Fibroblast of lung (primary cell): Measurements from ENCODE around the gene LPXN. TPM values are rescaled to one million over a fixed set of nuclear protein-coding genes. Genes with fewer than 3 reads are reported as not detected.

ENCODE experiments used
- DNase-seq, 2 donors: peaks; one replicate each; pipeline versions ENCODE4 v3.0.0 to v3.0.0-alpha.2; 2010; ENCODE audit warnings: low read depth in 2 of 2
- H2AFZ ChIP-seq: 2 replicates; pipeline ENCODE4 v1.5.1; 2012; ENCODE audit warnings: low read length, control low read depth, inconsistent platforms
- H3K27ac ChIP-seq: 2 replicates; pipeline ENCODE4 v1.5.1; 2011; ENCODE audit warnings: low read length, control low read depth; ENCODE audit not compliant: insufficient read depth
- H3K27me3 ChIP-seq: 2 replicates; pipeline ENCODE4 v1.5.1; 2011; ENCODE audit warnings: mild to moderate bottlenecking, low read length; ENCODE audit not compliant: control insufficient read depth, insufficient read depth
- H3K36me3 ChIP-seq: 2 replicates; pipeline ENCODE4 v1.5.1; 2011; ENCODE audit warnings: low read length; ENCODE audit not compliant: control insufficient read depth, insufficient read depth
- H3K4me1 ChIP-seq: 2 replicates; pipeline ENCODE4 v1.5.1; 2011; ENCODE audit warnings: low read length; ENCODE audit not compliant: control insufficient read depth, insufficient read depth; ENCODE audit errors: extremely low read depth
- H3K4me2 ChIP-seq: 2 replicates; pipeline ENCODE4 v1.5.1; 2011; ENCODE audit warnings: low read length, control low read depth; ENCODE audit not compliant: insufficient read depth; ENCODE audit errors: extremely low read depth
- H3K4me3 ChIP-seq, 4 experiments: fragments of 200-600 bp in 1 of 4; sonication (generic) in 1 of 4; replicated peaks in 1 of 4; 2 replicates each; pipeline ENCODE4 v1.5.1; 2011 to 2016; ENCODE audit warnings: low read length in 4 of 4, low read depth in 3 of 4, mild to moderate bottlenecking in 3 of 4, control low read depth in 2 of 4, inconsistent platforms in 1 of 4, mixed read lengths in 1 of 4; ENCODE audit not compliant: insufficient read depth in 1 of 4; ENCODE audit errors: control extremely low read depth in 1 of 4
- H3K79me2 ChIP-seq: 2 replicates; pipeline ENCODE4 v1.5.1; 2012; ENCODE audit warnings: mild to moderate bottlenecking, low read length, inconsistent platforms; ENCODE audit not compliant: control insufficient read depth, insufficient read depth
- H3K9ac ChIP-seq: 2 replicates; pipeline ENCODE4 v1.5.1; 2011; ENCODE audit warnings: mild to moderate bottlenecking, low read length, control low read depth; ENCODE audit not compliant: insufficient read depth
- H3K9me3 ChIP-seq: 2 replicates; pipeline ENCODE4 v1.5.1; 2012; ENCODE audit warnings: low read depth, low read length; ENCODE audit not compliant: control insufficient read depth, insufficient read depth
- H4K20me1 ChIP-seq: 2 replicates; pipeline ENCODE4 v1.5.1; 2011; ENCODE audit warnings: low read length; ENCODE audit not compliant: control insufficient read depth, insufficient read depth; ENCODE audit errors: extremely low read depth
- CTCF ChIP-seq, 2 donors: IDR thresholded peaks in 1 of 2; conservative IDR thresholded peaks in 1 of 2; 1 replicate in 1 of 2; 2 replicates in 1 of 2; pipeline ENCODE4 v1.5.1; 2011 to 2012; ENCODE audit warnings: low read length in 2 of 2, control low read depth in 1 of 2, inconsistent platforms in 1 of 2, low read depth in 1 of 2, mild to moderate bottlenecking in 1 of 2
- EZH2 ChIP-seq: IDR thresholded peaks from 2 replicates; pipeline ENCODE4 v1.5.1; 2012; ENCODE audit warnings: low read length, control low read depth, mild to moderate bottlenecking; ENCODE audit errors: missing control alignments
- polyA plus RNA-seq, 2 donors: library from polyadenylated mRNA; depleted of rRNA in 1 of 2; stranded (reverse) in 1 of 2; unstranded in 1 of 2; fragments of >200 nt; gene quantifications; 2 replicates each; pipeline ENCODE4 v1.2.1, GENCODE V29; 2011 to 2012; ENCODE audit warnings: missing spikeins in 1 of 2
- total RNA-seq: library from RNA; depleted of rRNA; stranded (reverse); fragments of >200 nt; gene quantifications from 2 replicates; pipeline ENCODE4 v1.2.1, GENCODE V29; 2014

LPXN gene
- total and polyA plus RNA-seq, 2 donors (not counting 1 experiment from before 2014, with no cell fraction given) = 8.6 to 9.2 TPM

- Histone ChIP-seq H3K36me3 (no peaks in the 10 kb centered on the region), H3K9ac (no peak overlapping the region), H3K79me2 (no peaks in the 10 kb centered on the region), H3K4me1 (no peaks in the 10 kb centered on the region), H3K27ac (no peak overlapping the region), H3K27me3 (no peaks in the 10 kb centered on the region), H3K4me3 (no peak overlapping the region), H3K4me2 (no peak overlapping the region), H2AFZ (no peak overlapping the region), H4K20me1 (no peaks in the 10 kb centered on the region), H3K9me3 (no peaks in the 10 kb centered on the region)
- TF ChIP-seq CTCF (conservative IDR thresholded peaks at IDR 0.05 in 1 of 2, IDR thresholded peaks at IDR 0.05 in 1 of 2; ENCODE audit: low read depth in 1 of 2, low read length in 2 of 2) = no peak
- TF ChIP-seq EZH2 = no peak
- DNase-seq = no peak
Measured at GRCh38 chr11:58507355-58507754, 68.3 kb downstream of the LPXN start.

- Histone ChIP-seq H3K4me1 (no peaks in the 10 kb centered on the region), H3K4me3 (no peak overlapping the region), H3K27me3 (no peaks in the 10 kb centered on the region), H3K9ac (no peak overlapping the region), H2AFZ (no peak overlapping the region), H3K79me2 (no peaks in the 10 kb centered on the region), H4K20me1 (no peaks in the 10 kb centered on the region), H3K9me3 (no peaks in the 10 kb centered on the region), H3K36me3 (no peaks in the 10 kb centered on the region), H3K4me2 (no peak overlapping the region), H3K27ac (no peak overlapping the region)
- no peak for DNase-seq
- TF ChIP-seq CTCF (conservative IDR thresholded peaks at IDR 0.05 in 1 of 2, IDR thresholded peaks at IDR 0.05 in 1 of 2; ENCODE audit: low read depth in 1 of 2, low read length in 2 of 2) = no peak
- no peak for TF ChIP-seq EZH2
Measured at GRCh38 chr11:58506935-58507334, 68.7 kb downstream of the LPXN start.

DNA sequence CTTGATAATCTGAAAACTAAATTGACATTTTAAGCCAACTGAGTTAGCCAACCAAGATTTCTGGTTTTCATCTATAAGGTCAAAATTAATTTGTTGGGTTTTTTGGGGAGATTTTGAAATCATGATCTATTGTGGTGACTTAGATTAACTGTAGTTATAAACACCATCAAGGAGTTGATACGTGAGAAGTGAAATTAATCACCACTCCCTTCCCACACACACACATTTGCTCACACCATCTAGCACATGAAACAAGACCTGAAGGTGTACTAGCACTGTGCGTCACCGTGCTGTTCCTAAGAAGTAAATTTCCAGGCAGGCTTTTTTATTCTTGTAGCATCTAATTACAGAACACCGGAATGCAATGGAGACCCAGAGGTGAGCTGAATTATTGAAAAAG is 69.8 kb downstream of the LPXN start:
- H3K36me3 ChIP-seq = no peaks in the 10 kb centered on the region
- H3K27ac ChIP-seq = no peak overlapping the region
- no peaks in the 10 kb centered on the region for H3K27me3 ChIP-seq
- H3K9me3 ChIP-seq = no peaks in the 10 kb centered on the region
- no peak overlapping the region for H2AFZ ChIP-seq
- no peak overlapping the region for H3K9ac ChIP-seq
- no peaks in the 10 kb centered on the region for H3K79me2 ChIP-seq
- no peaks in the 10 kb centered on the region for H3K4me1 ChIP-seq
- DNase-seq = no peak
- TF ChIP-seq EZH2 = no peak
- TF ChIP-seq CTCF (conservative IDR thresholded peaks at IDR 0.05 in 1 of 2, IDR thresholded peaks at IDR 0.05 in 1 of 2; ENCODE audit: low read depth in 1 of 2, low read length in 2 of 2) = no peak
- no peaks in the 10 kb centered on the region for H4K20me1 ChIP-seq
- no peak overlapping the region for H3K4me2 ChIP-seq
- no peak overlapping the region for H3K4me3 ChIP-seq
